ENCODE data around the gene RAB6B. TPM values are rescaled to one million over a fixed set of nuclear protein-coding genes. Genes with fewer than 3 reads are reported as not detected.

Gene RAB6B
- total and polyA plus RNA-seq, 5 donors = 23.6 to 48.1 (median 34.8) TPM

DNA sequence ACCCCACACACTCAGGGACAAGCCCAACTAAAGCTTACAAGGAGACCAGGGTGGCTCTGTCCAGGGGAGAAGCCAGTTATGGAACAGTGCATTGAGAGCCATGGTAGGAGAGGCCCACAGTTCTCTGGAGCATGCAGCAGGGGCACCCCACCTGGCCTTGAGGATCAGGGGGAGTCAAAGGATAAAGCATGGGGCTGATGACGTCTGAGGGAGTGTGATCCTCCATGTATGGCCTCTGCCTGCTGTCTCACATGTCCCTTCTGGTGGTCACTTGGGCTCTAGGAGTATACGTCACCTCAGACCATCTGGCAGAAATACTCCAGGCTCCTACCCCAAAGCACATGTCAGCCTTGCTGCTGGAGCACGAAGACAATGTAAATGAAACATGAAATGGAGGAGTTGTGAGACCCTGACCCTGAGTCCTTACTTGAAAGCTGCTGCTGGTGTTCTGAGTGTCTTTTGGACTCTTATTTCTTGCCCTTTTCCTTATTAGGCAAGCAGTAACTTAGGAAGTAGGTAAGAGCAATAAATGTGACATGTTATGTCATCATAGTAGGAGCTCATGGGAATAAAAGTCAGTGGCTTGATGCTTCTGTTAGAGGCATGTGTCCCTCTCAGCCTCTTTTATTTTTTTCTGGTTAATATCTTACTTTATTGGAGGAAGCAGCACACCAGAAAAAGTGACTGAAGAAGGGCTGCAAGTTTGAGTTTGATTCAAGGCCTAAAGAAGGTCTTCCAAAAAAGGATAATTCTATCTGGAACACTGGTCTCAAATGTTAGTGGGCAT, 74.6 kb downstream of the RAB6B start:
- H3K4me3 ChIP-seq (ENCODE audit: low read length) = no peak overlapping the region
- H3K27me3 ChIP-seq (ENCODE audit: control insufficient read depth, insufficient read depth) = no peaks in the 10 kb centered on the region
- no peak overlapping the region for H3K27ac ChIP-seq (ENCODE audit: low read length)
- no peaks in the 10 kb centered on the region for H3K4me1 ChIP-seq (ENCODE audit: control insufficient read depth, insufficient read depth, low read length)
- ATAC-seq = no peak
- 92% methylated on average over 3 of the region's 3 CpGs for WGBS
- H3K9me3 ChIP-seq (ENCODE audit: control insufficient read depth, low read length) = no peaks in the 10 kb centered on the region
- no peak for DNase-seq
- intact Hi-C loops (cut with DNase I) = loop anchor here in 3 of 4 donors (5.0 kb wide), 3 partner anchors 76 to 106 kb away; partner anchors contain the start of gene RAB6B (in 1 of the 3)

GRCh38 chr3:133820129-133820528, 75.6 kb downstream of the RAB6B start:
- no peaks in the 10 kb centered on the region for H3K27me3 ChIP-seq (ENCODE audit: control insufficient read depth, insufficient read depth)
- H3K4me3 ChIP-seq (ENCODE audit: low read length) = no peak overlapping the region
- intact Hi-C loops (cut with DNase I) = loop anchor here in 3 of 4 donors (5.0 kb wide), 3 partner anchors 77 to 107 kb away; partner anchors contain the start of gene RAB6B (in 1 of the 3)
- H3K27ac ChIP-seq (ENCODE audit: low read length) = no peak overlapping the region
- H3K4me1 ChIP-seq (ENCODE audit: control insufficient read depth, insufficient read depth, low read length) = no peaks in the 10 kb centered on the region
- ATAC-seq (no peak), DNase-seq (no peak)
- H3K9me3 ChIP-seq (ENCODE audit: control insufficient read depth, low read length) = no peaks in the 10 kb centered on the region
- 68% methylated on average over 4 of the region's 4 CpGs for WGBS

GRCh38 chr3:133815386-133815785, 80.3 kb downstream of the RAB6B start:
- no peaks in the 10 kb centered on the region for H3K27me3 ChIP-seq (ENCODE audit: control insufficient read depth, insufficient read depth)
- DNase-seq = no peak
- no peak for ATAC-seq

GRCh38 chr3:133812872-133813271, 82.8 kb downstream of the RAB6B start:
- ATAC-seq = peak in 1 of 2 donors; percentile 11
- no peak overlapping the region for H3K27ac ChIP-seq (ENCODE audit: low read length)
- no peaks in the 10 kb centered on the region for H3K27me3 ChIP-seq (ENCODE audit: control insufficient read depth, insufficient read depth)
- no peak for DNase-seq
- H3K4me3 ChIP-seq (ENCODE audit: low read length) = no peak overlapping the region
- H3K4me1 ChIP-seq (ENCODE audit: control insufficient read depth, insufficient read depth, low read length) = no peaks in the 10 kb centered on the region
- WGBS = 45% methylated on average over 1 of the region's 1 CpG
- intact Hi-C loops (cut with DNase I) = loop anchor here in 1 of 4 donors (10.0 kb wide), 1 partner anchor 148 kb away; the partner anchor contains the start of gene TOPBP1
- H3K9me3 ChIP-seq (ENCODE audit: control insufficient read depth, low read length) = no peaks in the 10 kb centered on the region

More at GRCh38 chr3:133815386-133815785, 80.3 kb downstream of the RAB6B start:
- 76% methylated on average over 2 of the region's 2 CpGs for WGBS
- H3K4me3 ChIP-seq (ENCODE audit: low read length) = no peak overlapping the region
- no peaks in the 10 kb centered on the region for H3K9me3 ChIP-seq (ENCODE audit: control insufficient read depth, low read length)
- intact Hi-C loops (cut with DNase I) = loop anchor here in 2 of 4 donors (5.0 to 10.0 kb wide), 2 partner anchors 112 to 151 kb away; partner anchors contain the start of gene TOPBP1 (in 1 of the 2)
- H3K4me1 ChIP-seq (ENCODE audit: control insufficient read depth, insufficient read depth, low read length) = no peaks in the 10 kb centered on the region
- no peak overlapping the region for H3K27ac ChIP-seq (ENCODE audit: low read length)

DNA sequence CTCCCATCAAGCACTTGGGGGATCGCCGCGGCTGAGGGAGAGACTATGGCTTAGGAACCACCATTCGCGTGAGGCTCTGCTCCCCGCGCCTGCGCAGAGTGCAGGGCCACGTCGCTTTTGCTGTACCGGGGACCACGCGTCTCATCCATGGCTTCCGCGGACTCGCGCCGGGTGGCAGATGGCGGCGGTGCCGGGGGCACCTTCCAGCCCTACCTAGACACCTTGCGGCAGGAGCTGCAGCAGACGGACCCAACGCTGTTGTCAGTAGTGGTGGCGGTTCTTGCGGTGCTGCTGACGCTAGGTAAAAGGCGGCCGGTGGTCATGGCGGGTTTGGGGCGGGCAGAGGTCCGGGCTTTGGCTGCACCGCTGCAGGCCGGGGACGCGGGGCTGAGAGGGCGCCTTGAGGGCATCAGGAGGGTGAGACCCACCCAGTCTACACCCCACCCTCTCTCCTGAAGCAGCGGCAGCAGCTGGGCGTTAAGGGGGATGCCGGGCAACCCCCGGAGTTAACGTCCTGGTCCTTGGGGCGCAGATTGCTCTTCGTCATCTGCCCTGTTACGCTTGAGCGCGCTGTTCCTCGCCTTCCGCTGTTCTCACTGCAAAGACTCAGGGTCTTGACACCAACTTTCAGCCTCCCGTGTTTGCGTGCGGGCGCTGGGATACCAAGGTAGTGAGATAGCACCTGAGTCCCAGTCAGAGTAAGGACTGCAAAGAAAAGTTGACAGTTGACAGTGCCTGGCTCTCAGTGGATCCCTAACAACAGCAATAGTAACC, 89.8 kb downstream of the RAB6B start, which contains the start of gene SRPRB:
Gene SRPRB (plus strand): TSS at position 114 of the 774 bp plus-strand sequence. CDS start 34 bp downstream, at position 148.
- peak within 1 kb of the TSS; percentile 80 for H3K4me3 ChIP-seq (ENCODE audit: low read length)
- H3K9me3 ChIP-seq (ENCODE audit: control insufficient read depth, low read length) = no peaks in the 10 kb centered on the region
- ATAC-seq = peak; percentile 100
- peak; percentile 96 to 98 (median 98) for DNase-seq
- H3K27me3 ChIP-seq (ENCODE audit: control insufficient read depth, insufficient read depth) = no peaks in the 10 kb centered on the region
- no peaks in the 10 kb centered on the region for H3K4me1 ChIP-seq (ENCODE audit: control insufficient read depth, insufficient read depth, low read length)
- peak within 1 kb of the TSS; percentile 61 for H3K27ac ChIP-seq (ENCODE audit: low read length)
- WGBS = under 1% methylated on average over 53 of the region's 53 CpGs
- intact Hi-C loops (cut with DNase I) = no loop called here

GRCh38 chr3:133805384-133805701, 90.3 kb downstream of the RAB6B start:
- no peaks in the 10 kb centered on the region for H3K4me1 ChIP-seq (ENCODE audit: control insufficient read depth, insufficient read depth, low read length)
- WGBS = 13% methylated on average over 15 of the region's 15 CpGs
- intact Hi-C loops (cut with DNase I) = no loop called here
- ATAC-seq = no peak
- H3K27me3 ChIP-seq (ENCODE audit: control insufficient read depth, insufficient read depth) = no peaks in the 10 kb centered on the region
- no peak for DNase-seq
- no peak overlapping the region for H3K27ac ChIP-seq (ENCODE audit: low read length)
- peak overlapping the region; percentile 17 for H3K4me3 ChIP-seq (ENCODE audit: low read length)
- no peaks in the 10 kb centered on the region for H3K9me3 ChIP-seq (ENCODE audit: control insufficient read depth, low read length)

GRCh38 chr3:133804896-133805295, 90.8 kb downstream of the RAB6B start:
- WGBS = 76% methylated on average over 4 of the region's 4 CpGs
- intact Hi-C loops (cut with DNase I) = no loop called here
- Histone ChIP-seq H3K4me1 (ENCODE audit: control insufficient read depth, insufficient read depth, low read length) (no peaks in the 10 kb centered on the region), H3K27ac (ENCODE audit: low read length) (no peak overlapping the region), H3K27me3 (ENCODE audit: control insufficient read depth, insufficient read depth) (no peaks in the 10 kb centered on the region), H3K4me3 (ENCODE audit: low read length) (no peak overlapping the region), H3K9me3 (ENCODE audit: control insufficient read depth, low read length) (no peaks in the 10 kb centered on the region)
- ATAC-seq = no peak
- DNase-seq = no peak

DNA sequence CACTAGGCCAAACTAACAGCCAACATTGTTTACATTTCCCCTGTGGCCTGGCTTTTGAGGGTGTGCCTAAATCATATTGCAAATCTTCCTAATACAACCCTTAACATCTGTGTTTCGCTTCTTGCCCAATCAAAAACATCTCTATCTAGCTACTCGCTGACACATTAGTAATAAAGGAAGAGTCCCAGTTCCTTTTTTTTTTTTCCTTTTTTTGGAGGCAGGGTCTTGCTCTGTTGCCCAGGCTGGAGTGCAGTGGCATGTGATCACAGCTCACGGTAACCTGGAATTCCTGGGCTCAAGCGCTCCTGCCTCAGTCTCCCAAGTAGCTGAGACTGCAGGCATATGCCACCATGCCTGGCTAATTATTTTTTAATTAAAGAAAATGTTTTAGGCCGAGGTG, 92.2 kb downstream of the RAB6B start:
- Histone ChIP-seq H3K4me3 (ENCODE audit: low read length) (no peak overlapping the region), H3K9me3 (ENCODE audit: control insufficient read depth, low read length) (no peaks in the 10 kb centered on the region), H3K4me1 (ENCODE audit: control insufficient read depth, insufficient read depth, low read length) (no peaks in the 10 kb centered on the region), H3K27me3 (ENCODE audit: control insufficient read depth, insufficient read depth) (no peaks in the 10 kb centered on the region), H3K27ac (ENCODE audit: low read length) (no peak overlapping the region)
- ATAC-seq (no peak), DNase-seq (no peak)
- intact Hi-C loops (cut with DNase I) = no loop called here
- 86% methylated on average over 5 of the region's 5 CpGs for WGBS

- WGBS = 56% methylated on average over 7 of the region's 7 CpGs
- H3K4me1 ChIP-seq (ENCODE audit: control insufficient read depth, insufficient read depth, low read length) = no peaks in the 10 kb centered on the region
- intact Hi-C loops (cut with DNase I) = no loop called here
- H3K27ac ChIP-seq (ENCODE audit: low read length) = no peak overlapping the region
- DNase-seq (no peak), ATAC-seq (peak in 1 of 2 donors; percentile 35)
- H3K27me3 ChIP-seq (ENCODE audit: control insufficient read depth, insufficient read depth) = no peaks in the 10 kb centered on the region
- H3K4me3 ChIP-seq (ENCODE audit: low read length) = no peak overlapping the region
- H3K9me3 ChIP-seq (ENCODE audit: control insufficient read depth, low read length) = no peaks in the 10 kb centered on the region
Measured at GRCh38 chr3:133799794-133800585, 95.7 kb downstream of the RAB6B start.

DNA sequence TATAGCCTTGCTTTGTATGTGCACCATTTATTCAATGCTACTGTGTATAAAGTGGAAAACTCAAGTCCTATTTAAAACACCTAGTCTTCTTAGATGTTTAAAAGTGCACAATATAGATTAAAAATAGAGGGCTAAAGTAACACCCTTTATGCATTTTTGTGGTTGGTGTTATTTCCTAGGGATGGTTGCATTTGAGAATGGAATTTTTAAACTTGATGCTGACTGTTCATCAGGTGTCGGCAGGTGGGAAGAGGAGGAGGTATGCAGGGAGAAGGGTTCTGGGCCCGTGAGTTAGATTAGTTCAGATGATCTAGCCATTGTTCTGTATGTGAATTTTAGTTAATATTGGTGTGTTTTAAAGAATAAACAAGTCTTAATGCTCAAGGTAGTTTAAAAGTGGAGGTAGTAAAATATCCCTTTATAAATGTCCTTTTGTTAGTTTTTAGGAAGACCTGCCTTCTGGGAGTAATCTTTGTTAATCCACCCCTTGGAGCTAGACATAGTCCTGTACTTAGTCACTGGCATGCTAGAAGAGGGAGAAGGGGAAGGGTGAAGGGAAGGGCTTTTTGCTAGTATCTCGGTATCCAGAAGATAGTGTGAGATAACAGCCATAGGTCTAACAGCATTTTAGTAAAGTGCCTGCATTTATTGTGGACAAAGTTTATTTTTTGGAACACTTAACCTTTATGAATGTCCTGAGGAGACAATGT, 98.1 kb downstream of the RAB6B start:
- H3K27me3 ChIP-seq (ENCODE audit: control insufficient read depth, insufficient read depth) = no peaks in the 10 kb centered on the region
- WGBS = 74% methylated on average over 3 of the region's 3 CpGs
- H3K4me1 ChIP-seq (ENCODE audit: control insufficient read depth, insufficient read depth, low read length) = no peaks in the 10 kb centered on the region
- ATAC-seq = no peak
- no peak overlapping the region for H3K27ac ChIP-seq (ENCODE audit: low read length)
- no peak overlapping the region for H3K4me3 ChIP-seq (ENCODE audit: low read length)
- DNase-seq = no peak
- no peaks in the 10 kb centered on the region for H3K9me3 ChIP-seq (ENCODE audit: control insufficient read depth, low read length)
- intact Hi-C loops (cut with DNase I) = no loop called here
